Erythroblast (primary cell): ENCODE data around the gene MEFV.

Source experiments
- GATA1 ChIP-seq: IDR thresholded peaks from 2 replicates; pipeline ENCODE4 v1.6.1; 2011; ENCODE audit warnings: low read depth, mild to moderate bottlenecking, control low read depth, low read length, moderate library complexity
- POLR2A ChIP-seq: IDR thresholded peaks from 2 replicates; pipeline ENCODE4 v1.6.1; 2011; ENCODE audit warnings: mild to moderate bottlenecking, low read length

GRCh38 chr16:3223913-3224515 lies 32.4 kb downstream of the MEFV start:
- TF ChIP-seq POLR2A (no peak), GATA1 (no peak)
